Thyroid gland (tissue), 4 donors: ENCODE results near the gene ANKRD34C.

Source experiments
- CTCF ChIP-seq, 6 experiments: fragments of 200-600 bp in 3 of 6; fragments of 450-650 bp in 3 of 6; sonication (generic) in 3 of 6; IDR thresholded peaks; one replicate each; pipeline ENCODE4 v1.5.1; 2016 to 2019; ENCODE audit warnings: antibody characterized with exemption in 6 of 6, mild to moderate bottlenecking in 2 of 6, inconsistent platforms in 1 of 6, moderate library complexity in 1 of 6
- POLR2A ChIP-seq, 2 donors: fragments of 450-650 bp; IDR thresholded peaks; one replicate each; pipeline ENCODE4 v1.6.1; 2017; ENCODE audit warnings: antibody characterized with exemption in 2 of 2, mild to moderate bottlenecking in 2 of 2, moderate library complexity in 1 of 2

- TF ChIP-seq CTCF (IDR thresholded peaks at IDR 0.05): no peak
- TF ChIP-seq POLR2A (IDR thresholded peaks at IDR 0.05): no peak
Observed at GRCh38 chr15:79322306-79322705, 39.8 kb downstream of the ANKRD34C start.
